ENCODE measurements around the gene IKZF1. TPM values are rescaled to one million over a fixed set of nuclear protein-coding genes. Genes with fewer than 3 reads are reported as not detected.

Gene IKZF1
- total and polyA plus RNA-seq, 9 of the 15 experiments (the other 6 are each of a cell fraction or from before 2014, with no cell fraction given) = 12.6 to 85.3 (median 44.7) TPM

GRCh38 chr7:50333221-50333651 is 28.7 kb downstream of the IKZF1 start (continued):
- TF ChIP-seq NFATC3 (IDR thresholded peaks at IDR 0.05) = no peak
- 0 out of 2 replicates have a peak, but pooled peaks have one; percentile 58 for TF ChIP-seq ZNF197 (CRISPR knock-in tag; IDR thresholded peaks at IDR 0.05; ENCODE audit: low read depth)
- TF ChIP-seq MLLT1 (IDR thresholded peaks at IDR 0.05) = no peak
- peak; percentile 88 for TF ChIP-seq DPF2 (IDR thresholded peaks at IDR 0.05)
- no peak for TF ChIP-seq SP2 (IDR thresholded peaks at IDR 0.05; ENCODE audit: extremely low read depth, low read depth, low read length, poor library complexity, severe bottlenecking)
- 0 out of 2 replicates have a peak, but pooled peaks have one; percentile 51 for TF ChIP-seq KLF16 (IDR thresholded peaks at IDR 0.05)
- TF ChIP-seq IRF9 (tag; IDR thresholded peaks at IDR 0.05) = no peak
- peak; percentile 52 for TF ChIP-seq RBBP5 (IDR thresholded peaks at IDR 0.05; ENCODE audit: borderline replicate concordance, insufficient read depth, low read length, poor library complexity, severe bottlenecking)
- TF ChIP-seq ZBTB26 (CRISPR knock-in tag; IDR thresholded peaks at IDR 0.05) = no peak
- TF ChIP-seq HDAC2 (IDR thresholded peaks at IDR 0.05) = peak; percentile 48; the same call in 1 of the 2 replicates
- TF ChIP-seq GABPA (tag; conservative IDR thresholded peaks at IDR 0.05; ENCODE audit: low read depth) = peak; percentile 65
- TF ChIP-seq ZNF444 (CRISPR knock-in tag; IDR thresholded peaks at IDR 0.05) = 0 out of 2 replicates have a peak, but pooled peaks have one; percentile 61
- TF ChIP-seq NBN (IDR thresholded peaks at IDR 0.05; ENCODE audit: low read depth) = 0 out of 2 replicates have a peak, but pooled peaks have one; percentile 18
- TF ChIP-seq SMARCC2 (IDR thresholded peaks at IDR 0.05; ENCODE audit: low read depth) = peak; percentile 70; the same call in 1 of the 2 replicates
- peak; percentile 79 for TF ChIP-seq CXXC5 (CRISPR knock-in tag; IDR thresholded peaks at IDR 0.05)
- peak; percentile 23; the same call in 1 of the 2 replicates for TF ChIP-seq NCOR1 (IDR thresholded peaks at IDR 0.05)
- peak; percentile 56; the same call in 1 of the 2 replicates for TF ChIP-seq RNF2 (IDR thresholded peaks at IDR 0.05)
- TF ChIP-seq NCOA2 (IDR thresholded peaks at IDR 0.05; ENCODE audit: partially characterized antibody in 2 of 2) = no peak
- TF ChIP-seq MYC (IDR thresholded peaks at IDR 0.05; ENCODE audit: low read depth, low read length) = 0 out of 2 replicates have a peak, but pooled peaks have one; percentile 22
- no peak for TF ChIP-seq MYC (CRISPR knock-in tag; IDR thresholded peaks at IDR 0.05; ENCODE audit: borderline replicate concordance, low read depth)
- peak; percentile 23; the same call in 1 of the 2 replicates for TF ChIP-seq GMEB1 (CRISPR knock-in tag; IDR thresholded peaks at IDR 0.05)
- TF ChIP-seq MAZ (CRISPR knock-in tag; conservative IDR thresholded peaks at IDR 0.05 in 1 of 2, IDR thresholded peaks at IDR 0.05 in 1 of 2) = peak; percentile 47 to 73
- 0 out of 2 replicates have a peak, but pooled peaks have one; percentile 50 for TF ChIP-seq ZBTB9 (CRISPR knock-in tag; IDR thresholded peaks at IDR 0.05)
